A549 (cell line): ENCODE results near the gene UFD1. TPM values are rescaled to one million over a fixed set of nuclear protein-coding genes. Genes with fewer than 3 reads are reported as not detected.

Source experiments
- ATAC-seq, 2 experiments: fragments of 200-7000 bp in 1 of 2; fragments of >200 bp in 1 of 2; cut with Nextera tagmentation in 1 of 2; cut with Tn5 transposase in 1 of 2; 3 replicates each; pipeline versions ENCODE4 v1.8.0 to v1.9.1; 2018 to 2020; ENCODE audit warnings: mild to moderate bottlenecking in 1 of 2, moderate library complexity in 1 of 2
- CTCF ChIA-PET: fragments of 300-600 bp; sonication (Branson Sonifier 250); formaldehyde crosslinking; extraction: SDS; loops from one replicate; lab custom pipeline; 2021; ENCODE audit warnings: antibody characterized with exemption, inconsistent platforms; lab: Yijun Ruan, JAX
- POLR2A ChIA-PET: fragments of 350-600 bp; formaldehyde crosslinking; extraction: SDS; loops from one replicate; lab custom pipeline; 2021; ENCODE audit warnings: antibody characterized with exemption, inconsistent platforms; lab: Yijun Ruan, JAX
- DNase-seq, 2 experiments: peaks; one replicate each; pipeline versions ENCODE4 v3.0.0 to v3.0.0-alpha.2; 2011 to 2016; ENCODE audit warnings: low read depth in 1 of 2, low spot score in 1 of 2
- FAIRE-seq: peaks from 2 replicates; lab custom pipeline; 2011; peaks lifted over from hg19 to GRCh38; lab: Jason Lieb, UNC
- H3K27ac ChIP-seq, 2 experiments: fragments of >200 bp; sonication (Bioruptor Twin); formaldehyde crosslinking; 3 replicates each; pipeline ENCODE4 v1.5.1; 2016 to 2017
- H3K4me1 ChIP-seq: fragments of >200 bp; sonication (Bioruptor Twin); formaldehyde crosslinking; 3 replicates; pipeline ENCODE4 v1.6.1; 2016
- H3K4me2 ChIP-seq: fragments of >200 bp; sonication (Bioruptor Twin); formaldehyde crosslinking; 3 replicates; pipeline ENCODE4 v1.6.1; 2016
- H3K4me3 ChIP-seq: fragments of >200 bp; sonication (Bioruptor Twin); formaldehyde crosslinking; 3 replicates; pipeline ENCODE4 v1.5.1; 2016
- H3K9me3 ChIP-seq: fragments of >200 bp; sonication (Bioruptor Twin); formaldehyde crosslinking; 3 replicates; pipeline ENCODE4 v1.6.1; 2016
- CBX2 ChIP-seq: fragments of 200-600 bp; sonication (generic); IDR thresholded peaks from 2 replicates; pipeline ENCODE4 v1.6.1; 2016; ENCODE audit warnings: low read depth, mild to moderate bottlenecking, borderline replicate concordance
- CBX8 ChIP-seq: fragments of 200-600 bp; sonication (generic); IDR thresholded peaks from 2 replicates; pipeline ENCODE4 v1.6.1; 2016
- EHMT2 ChIP-seq: fragments of 200-600 bp; sonication (generic); IDR thresholded peaks from 2 replicates; pipeline ENCODE4 v1.6.1; 2016; ENCODE audit warnings: antibody characterized with exemption, low read depth, mild to moderate bottlenecking, moderate library complexity
- FOSL2 ChIP-seq, 2 experiments: fragments of 450-650 bp in 1 of 2; fragments of >200 bp in 1 of 2; sonication (Bioruptor Twin) in 1 of 2; formaldehyde crosslinking; IDR thresholded peaks; 2 replicates each; pipeline versions ENCODE4 v1.5.0 to v1.6.1; 2016 to 2020; ENCODE audit warnings: mild to moderate bottlenecking in 1 of 2, moderate library complexity in 1 of 2
- HEYL ChIP-seq: fragments of 250-450 bp; sonication (Bioruptor Pico); IDR thresholded peaks from 2 replicates; pipeline ENCODE4 v1.8.0; 2021; ENCODE audit warnings: mild to moderate bottlenecking, moderate library complexity
- HMGXB4 ChIP-seq: fragments of 250-450 bp; sonication (Bioruptor Pico); IDR thresholded peaks from 2 replicates; pipeline ENCODE4 v1.5.0; 2021; ENCODE audit warnings: mild to moderate bottlenecking, moderate library complexity, borderline replicate concordance
- HOXB13 ChIP-seq: fragments of 250-450 bp; sonication (Bioruptor Pico); IDR thresholded peaks from 2 replicates; pipeline ENCODE4 v1.5.0; 2020; ENCODE audit warnings: low read depth, mild to moderate bottlenecking, moderate library complexity
- JUN ChIP-seq, 2 experiments: fragments of >200 bp; sonication (Bioruptor Twin); formaldehyde crosslinking; IDR thresholded peaks; 2 replicates in 1 of 2; 3 replicates in 1 of 2; pipeline ENCODE4 v1.6.1; 2016 to 2017
- JUNB ChIP-seq: fragments of >200 bp; sonication (Bioruptor Twin); formaldehyde crosslinking; IDR thresholded peaks from 2 replicates; pipeline ENCODE4 v1.6.1; 2016
- KDM1A ChIP-seq: fragments of 200-600 bp; sonication (generic); IDR thresholded peaks from 2 replicates; pipeline ENCODE4 v1.6.1; 2016; ENCODE audit warnings: low read depth, mild to moderate bottlenecking
- MAX ChIP-seq: IDR thresholded peaks from 2 replicates; pipeline ENCODE4 v1.6.1; 2012
- MYC ChIP-seq: IDR thresholded peaks from 2 replicates; pipeline ENCODE4 v1.6.1; 2012; ENCODE audit warnings: mild to moderate bottlenecking, inconsistent platforms, low read length, improper control_type of control experiment, borderline replicate concordance
- NFE2L2 ChIP-seq: fragments of 150-350 bp; conservative IDR thresholded peaks from 2 replicates; pipeline ENCODE4 v1.6.1; 2014; ENCODE audit warnings: low read length
- NR3C1 ChIP-seq: fragments of >200 bp; sonication (Bioruptor Twin); formaldehyde crosslinking; IDR thresholded peaks from 3 replicates; pipeline ENCODE4 v1.6.1; 2017
- PHF8 ChIP-seq: fragments of 200-600 bp; sonication (generic); IDR thresholded peaks from 2 replicates; pipeline ENCODE4 v1.6.1; 2016; ENCODE audit warnings: low read depth, mild to moderate bottlenecking, antibody characterized with exemption, moderate library complexity, borderline replicate concordance
- POLR2A ChIP-seq: IDR thresholded peaks from 2 replicates; pipeline ENCODE4 v1.6.1; 2012; ENCODE audit warnings: mild to moderate bottlenecking, low read length
- RAD21 ChIP-seq, 2 experiments: fragments of >200 bp in 1 of 2; sonication (Bioruptor Twin) in 1 of 2; formaldehyde crosslinking in 1 of 2; IDR thresholded peaks in 1 of 2; conservative IDR thresholded peaks in 1 of 2; 2 replicates in 1 of 2; 3 replicates in 1 of 2; pipeline ENCODE4 v1.6.1; 2012 to 2018; ENCODE audit warnings: inconsistent platforms in 1 of 2
- RARB ChIP-seq: fragments of 250-450 bp; sonication (Bioruptor Pico); IDR thresholded peaks from 2 replicates; pipeline ENCODE4 v1.8.0; 2021; ENCODE audit warnings: mild to moderate bottlenecking, moderate library complexity
- RCOR1 ChIP-seq: fragments of 150-350 bp; IDR thresholded peaks from 2 replicates; pipeline ENCODE4 v1.6.1; 2014; ENCODE audit warnings: antibody characterized with exemption, low read length, low read depth
- REST ChIP-seq: fragments of 200-600 bp; sonication (generic); IDR thresholded peaks from 2 replicates; pipeline ENCODE4 v1.6.1; 2016; ENCODE audit warnings: antibody characterized with exemption, mild to moderate bottlenecking, moderate library complexity
- RFX5 ChIP-seq: fragments of 450-650 bp; IDR thresholded peaks from 2 replicates; pipeline ENCODE4 v1.7.1; 2014; ENCODE audit warnings: antibody characterized with exemption, mild to moderate bottlenecking, moderate library complexity
- RNF2 ChIP-seq: fragments of 200-600 bp; sonication (generic); IDR thresholded peaks from 2 replicates; pipeline ENCODE4 v1.6.1; 2016; ENCODE audit warnings: low read depth, mild to moderate bottlenecking, antibody characterized with exemption, moderate library complexity, borderline replicate concordance
- ZFP36 ChIP-seq: fragments of 450-650 bp; IDR thresholded peaks from 2 replicates; pipeline ENCODE4 v1.6.1; 2014; ENCODE audit warnings: borderline replicate concordance; ENCODE audit not compliant: partially characterized antibody
- WGBS: methylation state at CpG from one replicate; pipeline ENCODE4 v1.1.6; 2017; ENCODE audit errors: missing lambda C conversion rate; 5-methylcytosine and 5-hydroxymethylcytosine counted together
- polyA plus RNA-seq, 4 experiments: library from polyadenylated mRNA; depleted of rRNA in 3 of 4; stranded (reverse); fragments of >200 nt; fragmentation: RNase III in 1 of 4; extraction: RNeasy Plus Mini Kit Qiagen cat#74134 plus additional on column Dnase treatment in 1 of 4; gene quantifications; 2 replicates in 3 of 4; 3 replicates in 1 of 4; pipeline ENCODE4 v1.2.3, GENCODE V29; 2011 to 2017

The UFD1 gene
- polyA plus RNA-seq, 2 of the 4 experiments (the other 2 are of a cell fraction) = 95.4 to 96.1 TPM

- no peak overlapping the region for H3K27ac ChIP-seq
- CTCF ChIA-PET = interaction anchor here (1.2 kb wide), 1 partner anchor 175 kb away, joined by 3 read pairs; no protein-coding TSS in a partner anchor
These were observed 24.0 kb downstream of the UFD1 start for GRCh38 chr22:19455033-19455432.

GRCh38 chr22:19454156-19454555, 24.8 kb downstream of the UFD1 start:
- Histone ChIP-seq H3K4me1 (no peaks in the 10 kb centered on the region), H3K9me3 (no peaks in the 10 kb centered on the region), H3K4me3 (no peak overlapping the region), H3K27ac (no peak overlapping the region), H3K4me2 (no peak overlapping the region)
- ATAC-seq (no peak), DNase-seq (no peak), FAIRE-seq (no peak)
- ChIA-PET CTCF (interaction anchor here (1.2 to 1.4 kb wide), 2 partner anchors 23 to 277 kb away, joined by 3 read pairs; no protein-coding TSS in a partner anchor), POLR2A (no interaction called here)
- 91% methylated on average over 6 of the region's 6 CpGs for WGBS
- TF ChIP-seq RAD21 (conservative IDR thresholded peaks at IDR 0.05 in 1 of 2, IDR thresholded peaks at IDR 0.05 in 1 of 2) (no peak), KDM1A (no peak), MYC (no peak), HEYL (no peak), PHF8 (no peak), EHMT2 (no peak), ZFP36 (no peak), RFX5 (no peak), HOXB13 (CRISPR knock-in tag) (no peak), JUNB (no peak), MAX (no peak), HMGXB4 (no peak), NR3C1 (no peak)

More at GRCh38 chr22:19455033-19455432, 24.0 kb downstream of the UFD1 start:
- no peak for TF ChIP-seq REST
- no peak overlapping the region for H3K4me2 ChIP-seq
- FAIRE-seq (no peak), DNase-seq (no peak), ATAC-seq (no peak)
- 86% methylated on average over 2 of the region's 2 CpGs for WGBS
- POLR2A ChIA-PET = no interaction called here
- H3K4me1 ChIP-seq = no peaks in the 10 kb centered on the region
- no peak overlapping the region for H3K4me3 ChIP-seq
- no peaks in the 10 kb centered on the region for H3K9me3 ChIP-seq

- 0 out of 3 replicates have a peak, but pooled peaks cover under 1% of the 10 kb centered on the region for H3K4me1 ChIP-seq
- no peak overlapping the region for H3K4me3 ChIP-seq
- no peaks in the 10 kb centered on the region for H3K9me3 ChIP-seq
- ATAC-seq (no peak), DNase-seq (no peak), FAIRE-seq (no peak)
- CTCF ChIA-PET = interaction anchor here (1.0 to 1.4 kb wide), 3 partner anchors 10 to 277 kb away, joined by 3 read pairs; no protein-coding TSS in a partner anchor
- POLR2A ChIA-PET = no interaction called here
- TF ChIP-seq CBX2 (no peak), JUN (IDR thresholded peaks at IDR 0.05) (no peak), CBX8 (no peak), RNF2 (no peak), NFE2L2 (no peak), MYC (no peak), HEYL (no peak), RARB (CRISPR knock-in tag) (no peak), POLR2A (no peak), HOXB13 (CRISPR knock-in tag) (no peak), FOSL2 (IDR thresholded peaks at IDR 0.05) (no peak), FOSL2 (CRISPR knock-in tag; IDR thresholded peaks at IDR 0.05) (no peak), RCOR1 (no peak)
- WGBS = 89% methylated on average over 5 of the region's 5 CpGs
- no peak overlapping the region for H3K4me2 ChIP-seq
- H3K27ac ChIP-seq = no peak overlapping the region
These were observed 25.3 kb downstream of the UFD1 start for GRCh38 chr22:19453718-19454117.
